Measurements from ENCODE around the gene HACD3. TPM values are rescaled to one million over a fixed set of nuclear protein-coding genes. Genes with fewer than 3 reads are reported as not detected.

The HACD3 gene
- total RNA-seq, 1 donor from 2014 or later, result 83.2 TPM

GRCh38 chr15:65576664-65577063, 46.4 kb downstream of the HACD3 start:
- Mint-ChIP-seq H3K27ac (ENCODE audit: unreplicated experiment) (peak overlapping the region; percentile 61), H3K4me3 (ENCODE audit: unreplicated experiment) (no peak overlapping the region), H3K36me3 (ENCODE audit: unreplicated experiment) (peaks cover 47% of the 10 kb centered on the region), H3K4me1 (ENCODE audit: unreplicated experiment) (peaks cover 34% of the 10 kb centered on the region), H3K27me3 (ENCODE audit: unreplicated experiment) (no peaks in the 10 kb centered on the region), H3K9me3 (ENCODE audit: unreplicated experiment) (no peaks in the 10 kb centered on the region)
- TF ChIP-seq CTCF (IDR thresholded peaks at IDR 0.05), result no peak
- DNase-seq (ENCODE audit: extremely low spot score, unreplicated experiment), result no peak

GRCh38 chr15:65577129-65577996, 47.1 kb downstream of the HACD3 start:
- no peak for TF ChIP-seq CTCF (IDR thresholded peaks at IDR 0.05)
- peak overlapping the region; percentile 61 for H3K27ac Mint-ChIP-seq (ENCODE audit: unreplicated experiment)
- no peak for DNase-seq (ENCODE audit: extremely low spot score, unreplicated experiment)
- peaks cover 48% of the 10 kb centered on the region for H3K36me3 Mint-ChIP-seq (ENCODE audit: unreplicated experiment)
- H3K27me3 Mint-ChIP-seq (ENCODE audit: unreplicated experiment), result no peaks in the 10 kb centered on the region
- H3K9me3 Mint-ChIP-seq (ENCODE audit: unreplicated experiment), result no peaks in the 10 kb centered on the region
- H3K4me1 Mint-ChIP-seq (ENCODE audit: unreplicated experiment), result peaks cover 34% of the 10 kb centered on the region
- no peak overlapping the region for H3K4me3 Mint-ChIP-seq (ENCODE audit: unreplicated experiment)

GRCh38 chr15:65578904-65579728, 48.9 kb downstream of the HACD3 start:
- Mint-ChIP-seq H3K4me1 (ENCODE audit: unreplicated experiment) (peaks cover 42% of the 10 kb centered on the region), H3K27ac (ENCODE audit: unreplicated experiment) (peak overlapping the region; percentile 39), H3K9me3 (ENCODE audit: unreplicated experiment) (no peaks in the 10 kb centered on the region), H3K36me3 (ENCODE audit: unreplicated experiment) (peaks cover 54% of the 10 kb centered on the region), H3K4me3 (ENCODE audit: unreplicated experiment) (no peak overlapping the region), H3K27me3 (ENCODE audit: unreplicated experiment) (no peaks in the 10 kb centered on the region)
- no peak for TF ChIP-seq CTCF (IDR thresholded peaks at IDR 0.05)
- no peak for DNase-seq (ENCODE audit: extremely low spot score, unreplicated experiment)

GRCh38 chr15:65579762-65580161, 49.5 kb downstream of the HACD3 start:
- no peak for TF ChIP-seq CTCF (IDR thresholded peaks at IDR 0.05)
- H3K36me3 Mint-ChIP-seq (ENCODE audit: unreplicated experiment), result peaks cover 57% of the 10 kb centered on the region
- no peak for DNase-seq (ENCODE audit: extremely low spot score, unreplicated experiment)
- H3K27ac Mint-ChIP-seq (ENCODE audit: unreplicated experiment), result peak overlapping the region; percentile 77
- H3K4me3 Mint-ChIP-seq (ENCODE audit: unreplicated experiment), result no peak overlapping the region
- no peaks in the 10 kb centered on the region for H3K27me3 Mint-ChIP-seq (ENCODE audit: unreplicated experiment)
- no peaks in the 10 kb centered on the region for H3K9me3 Mint-ChIP-seq (ENCODE audit: unreplicated experiment)
- H3K4me1 Mint-ChIP-seq (ENCODE audit: unreplicated experiment), result peaks cover 42% of the 10 kb centered on the region

- Mint-ChIP-seq H3K27me3 (ENCODE audit: unreplicated experiment) (no peaks in the 10 kb centered on the region), H3K4me1 (ENCODE audit: unreplicated experiment) (peaks cover 42% of the 10 kb centered on the region), H3K9me3 (ENCODE audit: unreplicated experiment) (no peaks in the 10 kb centered on the region), H3K4me3 (ENCODE audit: unreplicated experiment) (no peak overlapping the region), H3K27ac (ENCODE audit: unreplicated experiment) (peak overlapping the region; percentile 77), H3K36me3 (ENCODE audit: unreplicated experiment) (peaks cover 57% of the 10 kb centered on the region)
- no peak for DNase-seq (ENCODE audit: extremely low spot score, unreplicated experiment)
- no peak for TF ChIP-seq CTCF (IDR thresholded peaks at IDR 0.05)
These were observed 50.0 kb downstream of the HACD3 start for GRCh38 chr15:65580287-65580686.

Measured in osteocyte (in vitro differentiated cells).